BLaER1 (cell line): ENCODE data around the gene UBE3A.

Source experiments
- H3K27ac ChIP-seq: shearing (Covaris generic); formaldehyde crosslinking; 2 replicates; pipeline ENCODE4 v1.8.1; 2022
- H3K27me3 ChIP-seq: shearing (Covaris generic); formaldehyde crosslinking; 2 replicates; pipeline ENCODE4 v1.8.1; 2022
- H3K36me3 ChIP-seq: shearing (Covaris generic); formaldehyde crosslinking; 2 replicates; pipeline ENCODE4 v1.8.1; 2022
- H3K4me1 ChIP-seq: shearing (Covaris generic); formaldehyde crosslinking; 2 replicates; pipeline ENCODE4 v1.8.1; 2022
- H3K4me2 ChIP-seq: shearing (Covaris generic); formaldehyde crosslinking; 2 replicates; pipeline ENCODE4 v1.8.1; 2022
- H3K4me3 ChIP-seq: shearing (Covaris generic); formaldehyde crosslinking; 2 replicates; pipeline ENCODE4 v1.8.1; 2022
- H3K9ac ChIP-seq: shearing (Covaris generic); formaldehyde crosslinking; 2 replicates; pipeline ENCODE4 v1.8.1; 2022
- H3K9me3 ChIP-seq: shearing (Covaris generic); formaldehyde crosslinking; 2 replicates; pipeline ENCODE4 v1.8.1; 2022
- H4K20me1 ChIP-seq: shearing (Covaris generic); formaldehyde crosslinking; 2 replicates; pipeline ENCODE4 v1.8.1; 2022
- Cebpa-rat ChIP-seq: shearing (Covaris generic); IDR thresholded peaks from 2 replicates; pipeline ENCODE4 v1.8.1; 2022

The UBE3A gene

DNA sequence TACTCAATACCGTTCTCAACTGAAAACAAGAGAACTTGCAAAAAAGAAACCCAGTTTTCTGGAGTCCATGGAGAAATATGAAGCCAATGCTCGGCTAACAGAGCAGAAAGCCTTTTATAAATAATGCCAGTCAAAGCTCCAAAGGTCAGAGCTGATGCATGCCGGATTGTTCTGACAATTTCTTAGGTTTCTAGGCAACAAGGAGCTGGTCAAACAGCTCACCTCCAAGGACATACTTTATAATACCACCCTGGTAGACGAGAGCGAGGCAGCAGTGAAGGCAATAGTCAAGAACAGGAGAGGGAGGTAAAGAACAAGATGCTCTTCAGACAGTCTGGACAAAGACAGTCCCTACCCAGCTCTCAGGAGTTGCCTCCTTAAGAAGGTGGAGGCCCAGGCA is 111.1 kb downstream of the UBE3A start:
- Histone ChIP-seq H3K9me3 (peaks cover 18% of the 10 kb centered on the region), H3K4me2 (no peak overlapping the region), H3K9ac (no peak overlapping the region), H4K20me1 (no peaks in the 10 kb centered on the region), H3K27me3 (no peaks in the 10 kb centered on the region), H3K27ac (0 out of 2 replicates have a peak overlapping the region, but pooled peaks have one; percentile 53), H3K4me3 (no peak overlapping the region), H3K4me1 (peaks cover 32% of the 10 kb centered on the region), H3K36me3 (peaks cover 59% of the 10 kb centered on the region)
- TF ChIP-seq Cebpa-rat: no peak

- TF ChIP-seq Cebpa-rat: no peak
- Histone ChIP-seq H3K27ac (no peak overlapping the region), H3K27me3 (no peaks in the 10 kb centered on the region), H4K20me1 (no peaks in the 10 kb centered on the region), H3K9ac (no peak overlapping the region), H3K4me1 (peaks cover 17% of the 10 kb centered on the region), H3K9me3 (peaks cover 32% of the 10 kb centered on the region), H3K36me3 (peaks cover 53% of the 10 kb centered on the region), H3K4me3 (no peak overlapping the region), H3K4me2 (no peak overlapping the region)
These were observed 113.6 kb downstream of the UBE3A start for GRCh38 chr15:25325187-25325586.

DNA sequence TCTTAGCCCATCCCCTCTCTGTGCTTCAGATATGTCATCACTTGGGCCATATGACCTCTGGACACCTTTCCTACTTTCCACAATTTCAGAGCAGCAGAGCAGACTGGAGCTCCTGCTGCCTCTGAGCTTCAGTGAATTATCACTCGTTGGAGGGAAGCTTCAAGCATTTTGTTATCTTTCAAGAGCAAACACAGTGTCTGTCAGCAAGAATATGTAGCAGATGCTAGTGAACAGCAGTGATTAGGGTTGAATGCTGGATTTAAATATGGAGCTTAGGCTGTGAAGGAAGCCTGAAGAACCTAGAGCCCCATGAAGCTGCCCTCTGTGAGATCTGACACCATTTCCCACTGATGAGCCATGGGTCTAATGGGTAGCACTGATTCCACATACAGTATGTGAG is 115.4 kb downstream of the UBE3A start:
- no peak overlapping the region for H3K9ac ChIP-seq
- H3K27ac ChIP-seq: no peak overlapping the region
- H3K36me3 ChIP-seq: peaks cover 53% of the 10 kb centered on the region
- H3K27me3 ChIP-seq: no peaks in the 10 kb centered on the region
- no peak overlapping the region for H3K4me3 ChIP-seq
- H3K4me1 ChIP-seq: no peaks in the 10 kb centered on the region; the same call in 1 of the 2 replicates
- no peaks in the 10 kb centered on the region for H4K20me1 ChIP-seq
- H3K9me3 ChIP-seq: peaks cover 44% of the 10 kb centered on the region
- no peak for TF ChIP-seq Cebpa-rat
- H3K4me2 ChIP-seq: no peak overlapping the region

GRCh38 chr15:25287823-25288222 is 151.0 kb downstream of the UBE3A start:
- Histone ChIP-seq H3K4me2 (no peak overlapping the region), H3K4me1 (no peaks in the 10 kb centered on the region), H3K36me3 (no peaks in the 10 kb centered on the region), H3K27me3 (no peaks in the 10 kb centered on the region), H3K27ac (no peak overlapping the region), H3K9ac (no peak overlapping the region), H4K20me1 (no peaks in the 10 kb centered on the region), H3K4me3 (no peak overlapping the region), H3K9me3 (peaks cover 23% of the 10 kb centered on the region)
- no peak for TF ChIP-seq Cebpa-rat
